Cerebellar nuclear complex (tissue), 1 donor: Measurements from ENCODE around the gene EPN2.

Source experiments
- DNase-seq, 2 experiments: peaks; one replicate each; lab custom pipeline; 2025; lab: John Stamatoyannopoulos, UW

EPN2 gene

GRCh38 chr17:19239544-19239943 lies 2.4 kb downstream of the EPN2 start:
- DNase-seq = no peak

DNA sequence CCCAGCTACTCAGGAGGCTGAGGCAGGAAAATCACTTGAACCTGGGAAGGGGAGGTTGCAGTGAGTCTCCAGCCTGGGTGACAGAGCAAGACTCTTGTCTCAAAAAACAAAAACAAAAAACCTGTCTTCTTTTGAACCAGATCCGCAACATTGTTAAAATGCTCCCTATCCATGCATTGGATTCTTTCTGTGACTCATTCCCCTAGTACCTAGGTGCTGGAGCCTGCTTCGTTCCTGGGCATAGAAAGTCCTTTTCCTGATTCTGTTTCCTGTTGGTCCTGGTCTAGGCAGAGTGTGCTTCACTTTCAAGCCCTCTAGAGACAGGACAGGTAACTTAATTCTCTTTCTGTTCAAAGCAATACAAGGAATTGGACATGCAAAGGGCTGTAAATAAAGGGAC lies 5.2 kb downstream of the EPN2 start:
- no peak for DNase-seq

GRCh38 chr17:19242926-19243325 lies 5.8 kb downstream of the EPN2 start:
- DNase-seq = no peak

DNA sequence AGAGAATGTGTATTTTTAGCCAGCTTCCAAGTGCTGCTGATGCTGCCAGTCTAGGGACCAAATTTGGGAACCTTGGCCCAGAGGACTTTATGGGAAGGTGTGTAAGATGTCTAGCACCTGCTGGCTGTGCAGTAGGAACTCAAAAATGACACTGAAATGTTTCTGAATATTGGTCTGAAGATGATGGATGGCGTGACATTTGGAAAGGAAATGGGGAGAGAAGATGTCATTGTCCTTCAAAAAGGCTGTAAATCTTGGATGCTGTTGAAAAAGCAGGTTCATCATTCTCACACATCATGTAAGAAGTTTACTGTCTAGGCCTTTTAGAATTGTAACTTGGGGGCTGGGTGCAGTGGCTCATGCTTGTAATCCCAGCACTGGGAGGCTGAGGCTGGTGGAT lies 6.7 kb downstream of the EPN2 start:
- no peak for DNase-seq

DNA sequence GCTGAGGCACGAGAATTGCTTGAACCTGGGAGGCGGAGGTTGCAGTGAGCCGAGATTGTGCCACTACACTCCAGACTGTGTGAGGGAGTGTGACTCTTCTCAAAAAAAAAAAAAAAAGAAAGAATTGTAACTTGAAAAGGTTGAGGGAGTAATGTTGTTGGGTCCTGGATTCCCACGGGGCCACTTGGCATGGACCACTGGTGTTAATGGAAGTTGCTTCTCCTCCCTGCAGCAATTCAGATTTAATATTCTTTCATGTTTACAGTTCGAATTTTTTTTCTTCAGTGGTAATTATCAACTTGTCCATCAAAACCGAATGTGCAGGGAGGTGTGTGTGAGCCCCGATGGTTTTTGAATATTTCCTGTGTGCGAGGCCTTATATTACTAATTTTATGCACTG lies 7.2 kb downstream of the EPN2 start:
- DNase-seq = no peak

DNA sequence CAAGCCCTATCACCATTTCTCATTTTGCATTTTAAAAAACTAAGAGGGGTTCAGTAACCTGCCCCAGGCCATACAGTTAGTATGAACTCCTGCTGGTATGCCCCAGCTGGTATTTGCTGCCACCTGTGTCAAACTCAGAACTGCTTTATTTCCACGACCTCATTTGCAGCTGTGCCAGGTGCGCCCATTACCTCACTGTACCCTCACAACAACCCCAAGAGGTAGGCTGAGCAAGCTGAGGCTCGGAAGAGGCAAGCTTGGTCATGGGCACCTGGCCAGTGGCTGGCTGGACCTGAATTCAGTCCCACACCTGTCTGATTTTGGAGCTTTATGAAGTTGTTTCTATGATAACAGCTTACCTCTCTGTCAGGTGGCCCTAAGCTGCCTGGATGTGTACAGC lies 7.6 kb downstream of the EPN2 start:
- no peak for DNase-seq

DNA sequence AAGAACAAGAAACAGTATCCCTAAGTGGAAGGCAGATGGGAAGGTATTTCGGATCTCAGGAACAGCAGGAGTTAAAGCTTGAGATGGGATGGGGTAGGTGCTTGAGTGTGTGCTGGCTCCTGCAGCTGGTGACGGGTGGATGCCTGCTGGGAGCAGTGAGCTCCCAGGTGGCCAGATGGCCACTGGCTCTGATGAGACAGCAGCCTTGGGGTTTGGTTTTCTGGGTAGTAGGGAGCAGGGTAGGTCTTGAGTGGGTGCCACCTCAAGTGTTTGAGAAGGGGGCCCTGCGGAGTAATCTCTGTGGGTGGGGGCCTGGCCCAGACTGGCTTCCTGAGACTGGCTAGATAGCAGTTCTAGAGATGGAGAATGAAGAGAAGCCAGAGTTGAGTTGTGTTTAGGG lies 10.3 kb downstream of the EPN2 start:
- no peak for DNase-seq

GRCh38 chr17:19248151-19248927 lies 11.2 kb downstream of the EPN2 start:
- peak in 1 of 2 experiments; percentile 26 for DNase-seq

- DNase-seq = no peak
These were observed 11.9 kb downstream of the EPN2 start for GRCh38 chr17:19248928-19249574.

DNA sequence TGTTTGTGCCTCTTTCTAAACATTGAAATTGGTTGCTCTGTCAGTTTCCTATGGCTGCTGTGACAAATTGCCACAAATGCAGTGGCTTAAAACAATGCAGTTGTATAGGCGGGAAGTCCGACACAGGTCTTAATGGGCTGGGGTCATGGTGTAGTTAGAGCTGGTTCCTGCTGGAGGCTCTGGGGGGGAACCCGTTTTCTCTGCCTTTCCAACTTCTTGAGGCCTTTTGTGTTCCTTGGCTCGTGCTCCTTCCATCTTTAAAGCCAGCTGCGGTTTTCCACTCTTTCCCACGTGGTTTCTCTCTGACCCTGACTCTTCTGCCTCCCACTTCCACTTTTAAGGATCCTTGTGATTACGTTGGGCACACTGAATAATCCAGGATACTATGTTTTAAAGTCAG lies 12.5 kb downstream of the EPN2 start:
- no peak for DNase-seq

DNA sequence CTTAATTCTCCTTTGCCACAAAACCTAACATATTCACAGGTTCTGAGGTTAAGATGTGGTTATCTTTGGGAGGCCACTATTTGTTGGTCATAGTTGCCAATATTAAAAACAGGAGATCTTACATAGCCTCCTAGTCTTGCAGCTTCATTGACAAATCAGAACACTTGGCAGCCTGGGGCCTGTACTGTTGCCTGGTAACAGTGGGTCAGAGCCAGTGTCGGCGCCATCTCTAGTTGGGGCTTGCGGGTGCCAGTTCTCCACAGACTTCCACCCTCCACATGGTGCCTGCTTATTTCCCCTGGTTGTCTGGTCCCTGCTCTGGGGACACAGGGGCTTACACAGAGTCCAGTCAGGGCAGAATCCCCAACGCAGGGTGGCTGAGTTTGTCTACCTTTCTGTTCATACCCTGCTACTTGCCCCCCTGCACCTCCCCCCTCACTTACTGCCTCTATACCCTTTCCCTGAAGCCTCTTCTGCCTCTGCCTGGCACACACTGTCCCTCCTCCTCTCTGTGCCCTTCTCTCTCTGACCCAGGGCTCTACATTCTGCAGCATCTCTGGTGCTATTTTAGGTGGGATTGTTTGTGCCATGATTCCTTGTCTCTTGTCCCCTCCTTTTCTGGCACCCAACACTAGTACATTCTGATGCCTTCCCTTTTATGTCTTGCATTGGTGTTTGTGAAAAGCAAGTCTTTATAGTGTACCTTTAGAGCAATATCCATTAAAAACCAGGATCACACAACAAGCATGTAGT lies 13.4 kb downstream of the EPN2 start:
- peak; percentile 55 to 77 for DNase-seq

DNA sequence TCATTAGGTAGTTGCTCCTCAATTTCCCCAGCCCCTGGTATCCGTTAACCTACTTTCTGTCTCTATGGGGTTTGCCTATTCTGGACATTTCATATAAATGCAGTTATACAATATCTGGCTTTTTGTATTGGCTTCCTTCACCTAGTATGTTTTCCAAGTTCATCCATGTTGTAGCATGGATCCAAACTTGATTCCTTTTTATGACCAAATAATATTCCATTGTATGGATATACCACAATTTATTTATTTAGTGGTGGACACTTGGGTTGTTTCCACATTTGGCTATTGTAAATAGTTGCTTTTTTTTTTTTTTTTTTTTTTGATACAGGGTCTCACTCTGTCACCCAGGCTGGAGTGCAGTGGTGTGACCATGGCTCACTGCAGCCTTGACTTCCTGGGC lies 15.9 kb downstream of the EPN2 start:
- no peak for DNase-seq

DNA sequence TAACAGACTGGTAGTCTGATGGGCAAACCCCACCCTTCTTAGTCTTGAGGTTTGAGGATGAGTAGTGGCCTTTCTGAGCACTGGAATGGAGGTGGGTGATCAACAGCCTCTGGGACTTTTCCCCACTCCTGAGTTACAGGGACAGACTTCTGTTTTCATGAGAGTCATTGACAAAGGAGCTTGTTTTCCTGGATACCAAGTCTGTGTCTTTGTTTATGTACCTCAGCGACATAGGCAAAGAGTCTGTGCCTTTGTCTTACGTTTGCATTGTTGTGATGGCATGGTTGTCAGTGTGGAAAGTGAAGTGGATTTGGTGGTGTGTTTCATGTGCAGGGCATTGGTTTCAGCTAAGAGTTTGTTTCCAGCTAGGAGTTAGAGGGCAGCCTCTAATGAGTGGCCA lies 17.5 kb downstream of the EPN2 start:
- no peak for DNase-seq

DNA sequence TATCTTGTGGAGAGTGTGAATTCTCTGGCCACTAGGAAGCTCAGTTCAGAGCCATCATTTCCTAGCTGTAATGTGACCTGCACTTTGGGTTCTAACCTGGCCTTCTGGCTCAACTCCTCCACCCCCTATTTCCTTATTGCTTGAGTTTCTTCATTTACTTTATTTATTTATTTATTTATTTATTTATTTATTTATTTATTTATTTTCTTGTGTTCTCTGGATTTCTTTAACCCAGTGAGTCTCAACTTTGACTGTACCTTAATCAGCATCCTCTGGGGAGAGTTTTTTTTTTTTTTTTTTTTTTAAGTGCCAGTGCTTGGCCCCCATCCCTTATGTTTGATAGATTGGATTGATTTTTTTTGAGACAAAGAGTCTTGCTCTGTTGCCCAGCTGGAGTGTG lies 18.1 kb downstream of the EPN2 start:
- DNase-seq = no peak

- DNase-seq = no peak
These were observed 21.2 kb downstream of the EPN2 start for GRCh38 chr17:19258371-19258770.

GRCh38 chr17:19260958-19261357 lies 23.8 kb downstream of the EPN2 start:
- no peak for DNase-seq

GRCh38 chr17:19261426-19261825 lies 24.3 kb downstream of the EPN2 start:
- DNase-seq = no peak

DNA sequence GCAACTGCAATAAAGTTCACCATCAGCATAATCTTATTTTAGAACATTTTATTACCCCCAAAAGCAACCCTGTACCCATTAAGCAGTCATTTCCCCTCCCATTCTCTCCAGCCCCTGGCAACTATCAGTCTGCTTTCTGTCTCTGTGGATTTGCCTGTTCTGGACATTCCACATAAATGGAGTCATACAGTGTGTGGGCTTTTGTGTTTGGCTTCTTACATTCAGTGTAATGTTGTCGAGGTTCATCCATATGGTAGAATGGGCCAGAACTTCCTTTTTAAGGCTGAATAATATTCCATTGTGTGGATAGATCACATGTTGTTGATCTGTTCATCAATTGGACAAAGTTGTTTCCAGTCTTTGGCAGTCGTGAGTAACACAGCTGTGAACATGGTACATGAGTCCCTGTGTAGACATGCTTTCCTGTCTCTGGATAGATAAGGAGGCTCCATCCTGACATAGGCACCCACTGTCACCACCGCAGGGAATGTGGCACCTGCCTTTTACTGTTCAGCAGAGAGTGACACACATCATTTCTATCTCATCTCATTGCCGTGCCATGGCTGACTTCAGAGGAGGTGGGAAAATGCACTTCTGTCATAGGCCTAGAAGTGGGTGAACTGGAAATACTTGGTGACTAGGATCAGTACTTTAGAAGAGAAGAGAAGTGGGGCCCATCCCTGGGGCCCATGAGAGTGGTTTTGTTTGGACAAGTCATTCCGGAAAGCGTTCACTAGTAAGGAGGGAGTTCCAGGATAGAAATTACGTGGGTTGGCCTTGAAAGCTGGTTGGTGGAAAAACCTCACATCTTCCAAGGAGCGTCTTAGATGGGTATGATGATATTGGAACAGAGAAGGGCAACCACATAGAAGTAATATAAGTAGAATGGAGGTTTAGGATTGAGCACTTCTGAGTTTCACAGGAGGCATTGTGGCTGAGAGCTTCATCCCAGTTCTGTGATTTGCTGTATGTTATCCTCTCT lies 25.8 kb downstream of the EPN2 start:
- no peak for DNase-seq

- DNase-seq = no peak
These were observed 26.5 kb downstream of the EPN2 start for GRCh38 chr17:19263641-19264051.

DNA sequence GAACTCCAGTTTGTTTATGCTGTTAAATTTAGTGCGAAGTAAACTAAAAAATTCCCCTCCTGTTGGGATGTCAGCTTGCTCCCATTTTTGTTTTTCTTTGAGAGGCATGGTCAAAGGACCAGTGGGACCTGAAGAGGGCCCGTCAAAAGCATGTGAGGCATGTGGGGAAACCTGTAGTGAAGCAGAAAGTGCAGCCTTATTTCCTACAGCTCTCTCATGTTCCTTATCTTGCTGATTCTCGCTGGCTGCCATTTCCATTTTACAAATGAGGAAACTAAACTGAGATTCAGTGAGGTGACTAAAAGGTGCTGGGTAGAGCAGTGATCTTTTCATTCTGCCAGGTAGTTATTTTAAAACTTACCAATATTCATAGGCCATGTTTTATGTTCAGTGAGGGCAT lies 27.1 kb downstream of the EPN2 start:
- no peak for DNase-seq

DNA sequence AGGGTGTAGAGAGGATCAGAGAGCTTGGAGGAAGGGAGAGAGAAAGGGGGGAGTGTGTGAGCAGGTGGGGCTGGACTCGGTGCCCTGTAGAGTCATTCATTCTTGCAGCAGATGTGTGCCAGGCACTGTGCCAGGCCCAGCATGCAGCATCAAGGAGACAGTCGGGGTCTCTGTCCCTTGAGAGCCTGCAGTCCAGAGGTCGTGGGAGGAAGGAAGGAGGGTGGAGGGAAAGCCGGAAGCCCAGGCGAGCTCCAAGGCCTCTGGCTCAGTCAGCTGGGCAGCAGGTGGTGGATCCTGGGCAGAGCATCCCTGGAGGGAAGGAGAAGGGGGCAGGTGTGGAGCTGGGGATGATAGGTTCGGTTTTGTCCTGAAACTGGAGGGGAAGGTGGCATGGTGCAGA lies 27.5 kb downstream of the EPN2 start:
- DNase-seq = no peak

- no peak for DNase-seq
These were observed 28.6 kb downstream of the EPN2 start for GRCh38 chr17:19265755-19266154.
